Measurements from ENCODE around the gene CD8A.

The CD8A gene

GRCh38 chr2:86807468-86808275 is 17.0 kb upstream of the CD8A start:
- H3K4me1 ChIP-seq (ENCODE audit: control insufficient read depth, low read depth, low read length) = no peaks in the 10 kb centered on the region
- H2BK120ac ChIP-seq (ENCODE audit: low read depth, low read length) = no peak overlapping the region
- H3K4ac ChIP-seq (ENCODE audit: low read depth, low read length) = no peak overlapping the region
- peak overlapping the region; percentile 81 for H3K56ac ChIP-seq (ENCODE audit: low read length)
- peak overlapping the region; percentile 55 for H3K9ac ChIP-seq (ENCODE audit: low read length)
- H3K18ac ChIP-seq (ENCODE audit: low read length) = no peak overlapping the region
- H3K79me2 ChIP-seq (ENCODE audit: control insufficient read depth, insufficient read depth, low read length) = no peaks in the 10 kb centered on the region
- no peak overlapping the region for H3K4me3 ChIP-seq (ENCODE audit: low read length)
- H4K5ac ChIP-seq (ENCODE audit: low read length) = no peak overlapping the region
- H3K4me2 ChIP-seq (ENCODE audit: low read length) = peak overlapping the region; percentile 64
- DNase-seq = peak; percentile 81
- no peak overlapping the region for H3K23ac ChIP-seq (ENCODE audit: low read length)
- no peak overlapping the region for H2BK5ac ChIP-seq (ENCODE audit: low read length)
- no CpG with 5 or more reads among the region's 51 CpGs for WGBS (ENCODE audit: extremely low coverage, insufficient coverage, low lambda C conversion rate)
- H4K8ac ChIP-seq (ENCODE audit: low read depth, low read length) = no peak overlapping the region
- no peak overlapping the region for H2AK5ac ChIP-seq (ENCODE audit: low read length)
- no peaks in the 10 kb centered on the region for H3K79me1 ChIP-seq (ENCODE audit: low read length)
- no peaks in the 10 kb centered on the region for H3K27me3 ChIP-seq (ENCODE audit: insufficient read depth, low read length, poor library complexity)
- H3K27ac ChIP-seq (ENCODE audit: low read depth, low read length) = no peak overlapping the region
- no peaks in the 10 kb centered on the region for H3K36me3 ChIP-seq (ENCODE audit: control insufficient read depth, insufficient read depth, low read length)
- no peak overlapping the region for H2BK15ac ChIP-seq (replicated peaks; ENCODE audit: low read depth)

GRCh38 chr2:86807133-86807467 is 16.4 kb upstream of the CD8A start:
- H2BK5ac ChIP-seq (ENCODE audit: low read length) = no peak overlapping the region
- peak overlapping the region; percentile 81 for H3K56ac ChIP-seq (ENCODE audit: low read length)
- H3K36me3 ChIP-seq (ENCODE audit: control insufficient read depth, insufficient read depth, low read length) = no peaks in the 10 kb centered on the region
- no CpG with 5 or more reads among the region's 11 CpGs for WGBS (ENCODE audit: extremely low coverage, insufficient coverage, low lambda C conversion rate)
- no peak overlapping the region for H3K18ac ChIP-seq (ENCODE audit: low read length)
- H3K23ac ChIP-seq (ENCODE audit: low read length) = no peak overlapping the region
- H3K4ac ChIP-seq (ENCODE audit: low read depth, low read length) = no peak overlapping the region
- no peak overlapping the region for H2BK120ac ChIP-seq (ENCODE audit: low read depth, low read length)
- no peaks in the 10 kb centered on the region for H3K4me1 ChIP-seq (ENCODE audit: control insufficient read depth, low read depth, low read length)
- no peaks in the 10 kb centered on the region for H3K79me1 ChIP-seq (ENCODE audit: low read length)
- no peak overlapping the region for H3K4me3 ChIP-seq (ENCODE audit: low read length)
- no peaks in the 10 kb centered on the region for H3K27me3 ChIP-seq (ENCODE audit: insufficient read depth, low read length, poor library complexity)
- H3K9ac ChIP-seq (ENCODE audit: low read length) = no peak overlapping the region
- no peak overlapping the region for H2AK5ac ChIP-seq (ENCODE audit: low read length)
- H2BK15ac ChIP-seq (replicated peaks; ENCODE audit: low read depth) = no peak overlapping the region
- no peaks in the 10 kb centered on the region for H3K79me2 ChIP-seq (ENCODE audit: control insufficient read depth, insufficient read depth, low read length)
- no peak overlapping the region for H4K5ac ChIP-seq (ENCODE audit: low read length)
- H3K4me2 ChIP-seq (ENCODE audit: low read length) = peak overlapping the region; percentile 64
- no peak overlapping the region for H3K27ac ChIP-seq (ENCODE audit: low read depth, low read length)
- no peak overlapping the region for H4K8ac ChIP-seq (ENCODE audit: low read depth, low read length)
- no peak for DNase-seq

- no peak overlapping the region for H2BK5ac ChIP-seq (ENCODE audit: low read length)
- no CpG with 5 or more reads among the region's 21 CpGs for WGBS (ENCODE audit: extremely low coverage, insufficient coverage, low lambda C conversion rate)
- no peaks in the 10 kb centered on the region for H3K79me2 ChIP-seq (ENCODE audit: control insufficient read depth, insufficient read depth, low read length)
These were observed 15.5 kb upstream of the CD8A start for GRCh38 chr2:86806059-86806857.

GRCh38 chr2:86800856-86801567 is 10.3 kb upstream of the CD8A start:
- no peak overlapping the region for H2BK120ac ChIP-seq (ENCODE audit: low read depth, low read length)
- no peak overlapping the region for H4K5ac ChIP-seq (ENCODE audit: low read length)
- H2AK5ac ChIP-seq (ENCODE audit: low read length) = no peak overlapping the region
- H3K4me1 ChIP-seq (ENCODE audit: control insufficient read depth, low read depth, low read length) = no peaks in the 10 kb centered on the region
- no peaks in the 10 kb centered on the region for H3K79me2 ChIP-seq (ENCODE audit: control insufficient read depth, insufficient read depth, low read length)
- no CpG with 5 or more reads among the region's 2 CpGs for WGBS (ENCODE audit: extremely low coverage, insufficient coverage, low lambda C conversion rate)
- no peaks in the 10 kb centered on the region for H3K79me1 ChIP-seq (ENCODE audit: low read length)
- H3K56ac ChIP-seq (ENCODE audit: low read length) = no peak overlapping the region
- H2BK15ac ChIP-seq (replicated peaks; ENCODE audit: low read depth) = no peak overlapping the region
- H3K4ac ChIP-seq (ENCODE audit: low read depth, low read length) = no peak overlapping the region
- no peak overlapping the region for H3K27ac ChIP-seq (ENCODE audit: low read depth, low read length)
- H3K4me2 ChIP-seq (ENCODE audit: low read length) = no peak overlapping the region
- H3K4me3 ChIP-seq (ENCODE audit: low read length) = no peak overlapping the region
- no peak overlapping the region for H3K23ac ChIP-seq (ENCODE audit: low read length)
- H3K9ac ChIP-seq (ENCODE audit: low read length) = no peak overlapping the region
- H2BK5ac ChIP-seq (ENCODE audit: low read length) = no peak overlapping the region
- no peak for DNase-seq
- H3K27me3 ChIP-seq (ENCODE audit: insufficient read depth, low read length, poor library complexity) = no peaks in the 10 kb centered on the region
- no peak overlapping the region for H3K18ac ChIP-seq (ENCODE audit: low read length)
- H4K8ac ChIP-seq (ENCODE audit: low read depth, low read length) = no peak overlapping the region
- no peaks in the 10 kb centered on the region for H3K36me3 ChIP-seq (ENCODE audit: control insufficient read depth, insufficient read depth, low read length)

More at GRCh38 chr2:86806059-86806857, 15.5 kb upstream of the CD8A start:
- H3K18ac ChIP-seq (ENCODE audit: low read length) = no peak overlapping the region
- no peak for DNase-seq
- H4K5ac ChIP-seq (ENCODE audit: low read length) = no peak overlapping the region
- H3K4me1 ChIP-seq (ENCODE audit: control insufficient read depth, low read depth, low read length) = no peaks in the 10 kb centered on the region
- no peak overlapping the region for H3K4ac ChIP-seq (ENCODE audit: low read depth, low read length)
- no peaks in the 10 kb centered on the region for H3K36me3 ChIP-seq (ENCODE audit: control insufficient read depth, insufficient read depth, low read length)
- H3K23ac ChIP-seq (ENCODE audit: low read length) = no peak overlapping the region
- H3K79me1 ChIP-seq (ENCODE audit: low read length) = no peaks in the 10 kb centered on the region
- H2BK15ac ChIP-seq (replicated peaks; ENCODE audit: low read depth) = no peak overlapping the region
- H3K27me3 ChIP-seq (ENCODE audit: insufficient read depth, low read length, poor library complexity) = no peaks in the 10 kb centered on the region
- H3K9ac ChIP-seq (ENCODE audit: low read length) = no peak overlapping the region
- no peak overlapping the region for H3K27ac ChIP-seq (ENCODE audit: low read depth, low read length)
- no peak overlapping the region for H3K4me3 ChIP-seq (ENCODE audit: low read length)
- no peak overlapping the region for H2AK5ac ChIP-seq (ENCODE audit: low read length)
- no peak overlapping the region for H3K56ac ChIP-seq (ENCODE audit: low read length)
- H4K8ac ChIP-seq (ENCODE audit: low read depth, low read length) = no peak overlapping the region
- H2BK120ac ChIP-seq (ENCODE audit: low read depth, low read length) = no peak overlapping the region
- H3K4me2 ChIP-seq (ENCODE audit: low read length) = no peak overlapping the region

- Histone ChIP-seq H2BK5ac (ENCODE audit: low read length) (no peak overlapping the region), H3K56ac (ENCODE audit: low read length) (no peak overlapping the region), H3K4me3 (ENCODE audit: low read length) (no peak overlapping the region), H3K79me2 (ENCODE audit: control insufficient read depth, insufficient read depth, low read length) (no peaks in the 10 kb centered on the region), H3K4me2 (ENCODE audit: low read length) (no peak overlapping the region), H2AK5ac (ENCODE audit: low read length) (no peak overlapping the region), H3K18ac (ENCODE audit: low read length) (no peak overlapping the region), H3K79me1 (ENCODE audit: low read length) (no peaks in the 10 kb centered on the region), H3K4me1 (ENCODE audit: control insufficient read depth, low read depth, low read length) (no peaks in the 10 kb centered on the region), H2BK120ac (ENCODE audit: low read depth, low read length) (no peak overlapping the region), H3K23ac (ENCODE audit: low read length) (no peak overlapping the region), H3K4ac (ENCODE audit: low read depth, low read length) (no peak overlapping the region), H3K27me3 (ENCODE audit: insufficient read depth, low read length, poor library complexity) (peaks cover 18% of the 10 kb centered on the region), H4K8ac (ENCODE audit: low read depth, low read length) (no peak overlapping the region), H3K27ac (ENCODE audit: low read depth, low read length) (no peak overlapping the region), H4K5ac (ENCODE audit: low read length) (no peak overlapping the region), H2BK15ac (replicated peaks; ENCODE audit: low read depth) (no peak overlapping the region), H3K9ac (ENCODE audit: low read length) (no peak overlapping the region), H3K36me3 (ENCODE audit: control insufficient read depth, insufficient read depth, low read length) (no peaks in the 10 kb centered on the region)
- WGBS (ENCODE audit: extremely low coverage, insufficient coverage, low lambda C conversion rate) = no CpG with 5 or more reads among the region's 2 CpGs
- no peak for DNase-seq
These were observed 4.1 kb upstream of the CD8A start for GRCh38 chr2:86794861-86795260.

All from mesendoderm (in vitro differentiated cells).